Endothelial cell of umbilical vein (primary cell): ENCODE measurements around the gene SPIRE2.

Experiments used
- POLR2A ChIP-seq: IDR thresholded peaks from 2 replicates; pipeline ENCODE4 v1.6.1; 2012; ENCODE audit warnings: low read depth, mild to moderate bottlenecking, control low read depth, low read length
- POLR2AphosphoS5 ChIP-seq: IDR thresholded peaks from 2 replicates; pipeline ENCODE4 v1.6.1; 2012; ENCODE audit warnings: low read depth, mild to moderate bottlenecking, control low read depth, low read length, moderate library complexity; ENCODE audit not compliant: insufficient read depth

DNA sequence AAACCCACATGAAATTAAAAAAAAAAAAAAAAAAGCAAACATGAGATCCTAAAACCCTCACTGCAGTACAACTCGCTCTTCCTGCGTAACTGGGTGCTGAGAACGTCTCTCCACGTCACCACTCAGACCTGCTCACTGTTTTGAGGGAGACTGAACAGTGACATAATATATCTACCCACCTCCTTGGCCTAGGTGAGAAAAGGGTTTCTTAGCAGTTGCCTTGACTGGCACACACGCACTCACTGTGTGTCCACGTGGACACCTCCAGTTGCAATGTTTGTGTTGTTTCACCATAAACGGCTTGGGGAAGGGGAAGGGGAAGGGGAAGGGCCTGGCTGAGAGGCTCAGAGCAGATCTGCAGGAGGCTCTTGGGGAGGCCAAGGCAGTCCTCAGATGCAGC is 43.9 kb upstream of the SPIRE2 start:
- TF ChIP-seq POLR2AphosphoS5 (no peak), POLR2A (no peak)
